IPS-20b (cell line): ENCODE measurements around the gene CITED2.
"Not testable (repeated sequence)": the region's sequence is repeated elsewhere in the genome, so short reads cannot be mapped to it uniquely, and the experiment has no call there.

ENCODE experiments used
- H3K27ac ChIP-seq: one replicate; pipeline ENCODE4 v1.5.1; 2013; ENCODE audit warnings: low read length
- H3K27me3 ChIP-seq: 2 replicates; pipeline ENCODE4 v1.6.1; 2013; ENCODE audit warnings: mild to moderate bottlenecking, low read length, inconsistent platforms; ENCODE audit not compliant: insufficient read depth
- H3K36me3 ChIP-seq: 2 replicates; pipeline ENCODE4 v1.6.1; 2013; ENCODE audit warnings: low read depth, mild to moderate bottlenecking, inconsistent platforms, low read length, moderate library complexity; ENCODE audit not compliant: insufficient read depth
- H3K4me1 ChIP-seq: 2 replicates; pipeline ENCODE4 v1.6.1; 2013; ENCODE audit warnings: mild to moderate bottlenecking, control low read depth, inconsistent platforms, low read length, moderate library complexity; ENCODE audit not compliant: insufficient read depth
- H3K4me3 ChIP-seq: 2 replicates; pipeline ENCODE4 v1.5.1; 2013; ENCODE audit warnings: mild to moderate bottlenecking, low read length, inconsistent platforms
- H3K9ac ChIP-seq: 2 replicates; pipeline ENCODE4 v1.6.1; 2013; ENCODE audit warnings: low read depth, mild to moderate bottlenecking, inconsistent platforms, low read length, moderate library complexity
- H3K9me3 ChIP-seq: 2 replicates; pipeline ENCODE4 v1.6.1; 2013; ENCODE audit warnings: mild to moderate bottlenecking, low read depth, low read length, inconsistent platforms; ENCODE audit not compliant: insufficient read depth

CITED2 gene

GRCh38 chr6:139374357-139375225, at the start of gene CITED2:
Gene CITED2, minus strand, starts transcription at chr6:139374648. Its CDS starts 704 bp downstream, at chr6:139373944.
- Histone ChIP-seq H3K27ac (peak within 1 kb of the TSS; percentile 88), H3K9me3 (no peaks in the 10 kb centered on the region), H3K36me3 (peaks cover 26% of the 10 kb centered on the region), H3K4me1 (peaks cover 32% of the 10 kb centered on the region), H3K9ac (peak within 1 kb of the TSS; percentile 96), H3K4me3 (peak within 1 kb of the TSS; percentile 94), H3K27me3 (no peaks in the 10 kb centered on the region)

- no peaks in the 10 kb centered on the region for H3K36me3 ChIP-seq
- H3K9ac ChIP-seq = no peak overlapping the region
- no peaks in the 10 kb centered on the region for H3K4me1 ChIP-seq
- no peaks in the 10 kb centered on the region for H3K9me3 ChIP-seq
- H3K27me3 ChIP-seq = no peaks in the 10 kb centered on the region
- H3K27ac ChIP-seq = no peak overlapping the region
- H3K4me3 ChIP-seq = no peak overlapping the region
These were observed 48.7 kb upstream of the CITED2 start for GRCh38 chr6:139423037-139423703.

- Histone ChIP-seq H3K9me3 (no peaks in the 10 kb centered on the region), H3K4me1 (no peaks in the 10 kb centered on the region), H3K36me3 (no peaks in the 10 kb centered on the region), H3K27me3 (no peaks in the 10 kb centered on the region), H3K9ac (no peak overlapping the region), H3K4me3 (no peak overlapping the region), H3K27ac (no peak overlapping the region)
These were observed 47.9 kb upstream of the CITED2 start for GRCh38 chr6:139422105-139423036.

- Histone ChIP-seq H3K36me3 (no peaks in the 10 kb centered on the region), H3K9ac (no peak overlapping the region), H3K27ac (no peak overlapping the region), H3K9me3 (no peaks in the 10 kb centered on the region), H3K4me1 (no peaks in the 10 kb centered on the region), H3K27me3 (no peaks in the 10 kb centered on the region), H3K4me3 (no peak overlapping the region)
These were observed 44.2 kb upstream of the CITED2 start for GRCh38 chr6:139418481-139419132.

GRCh38 chr6:139416146-139416545, 41.7 kb upstream of the CITED2 start:
- Histone ChIP-seq H3K9ac (no peak overlapping the region), H3K36me3 (no peaks in the 10 kb centered on the region)

GRCh38 chr6:139415365-139415764, 40.9 kb upstream of the CITED2 start:
- Histone ChIP-seq H3K27ac (no peak overlapping the region), H3K36me3 (no peaks in the 10 kb centered on the region), H3K9ac (no peak overlapping the region)

More at GRCh38 chr6:139416146-139416545, 41.7 kb upstream of the CITED2 start:
- Histone ChIP-seq H3K27ac (no peak overlapping the region), H3K27me3 (no peaks in the 10 kb centered on the region), H3K9me3 (no peaks in the 10 kb centered on the region), H3K4me3 (no peak overlapping the region), H3K4me1 (no peaks in the 10 kb centered on the region)

GRCh38 chr6:139412103-139412502, 37.7 kb upstream of the CITED2 start:
- not testable (repeated sequence) for H3K9me3 ChIP-seq, H3K4me1 ChIP-seq, H3K27me3 ChIP-seq, H3K4me3 ChIP-seq, H3K9ac ChIP-seq, H3K27ac ChIP-seq, H3K36me3 ChIP-seq

More at GRCh38 chr6:139415365-139415764, 40.9 kb upstream of the CITED2 start:
- Histone ChIP-seq H3K9me3 (no peaks in the 10 kb centered on the region), H3K27me3 (no peaks in the 10 kb centered on the region), H3K4me1 (no peaks in the 10 kb centered on the region), H3K4me3 (no peak overlapping the region)

GRCh38 chr6:139409026-139409425, 34.6 kb upstream of the CITED2 start:
- no peaks in the 10 kb centered on the region for H3K27me3 ChIP-seq
- H3K4me1 ChIP-seq = 0 out of 2 replicates have a peak, but pooled peaks cover 6% of the 10 kb centered on the region
- no peaks in the 10 kb centered on the region for H3K9me3 ChIP-seq
- no peak overlapping the region for H3K27ac ChIP-seq
- no peak overlapping the region for H3K9ac ChIP-seq
- H3K4me3 ChIP-seq = no peak overlapping the region
- H3K36me3 ChIP-seq = no peaks in the 10 kb centered on the region

GRCh38 chr6:139407718-139408222, 33.3 kb upstream of the CITED2 start:
- H3K27me3 ChIP-seq = no peaks in the 10 kb centered on the region
- H3K9me3 ChIP-seq = no peaks in the 10 kb centered on the region
- no peak overlapping the region for H3K4me3 ChIP-seq
- no peak overlapping the region for H3K27ac ChIP-seq
- no peaks in the 10 kb centered on the region for H3K36me3 ChIP-seq
- H3K4me1 ChIP-seq = 0 out of 2 replicates have a peak, but pooled peaks cover 6% of the 10 kb centered on the region
- H3K9ac ChIP-seq = no peak overlapping the region

- Histone ChIP-seq H3K4me3 (no peak overlapping the region), H3K4me1 (0 out of 2 replicates have a peak, but pooled peaks cover 6% of the 10 kb centered on the region), H3K9ac (no peak overlapping the region), H3K27me3 (no peaks in the 10 kb centered on the region), H3K36me3 (no peaks in the 10 kb centered on the region), H3K27ac (no peak overlapping the region), H3K9me3 (no peaks in the 10 kb centered on the region)
These were observed 32.3 kb upstream of the CITED2 start for GRCh38 chr6:139406577-139407343.
